ENCODE results near the gene TTLL6.

Gene TTLL6

GRCh38 chr17:48726916-48727286, 90.1 kb downstream of the TTLL6 start:
- H3F3A ChIP-seq (ENCODE audit: control insufficient read depth, insufficient read depth), result no peaks in the 10 kb centered on the region
- H3K9me3 ChIP-seq (ENCODE audit: control insufficient read depth, insufficient read depth, low read length), result no peaks in the 10 kb centered on the region
- no peak overlapping the region for H3K27ac ChIP-seq (ENCODE audit: low read depth, low read length)
- peaks cover 17% of the 10 kb centered on the region for H3K4me1 ChIP-seq (ENCODE audit: control insufficient read depth, low read length)
- TF ChIP-seq, protein P1, sequence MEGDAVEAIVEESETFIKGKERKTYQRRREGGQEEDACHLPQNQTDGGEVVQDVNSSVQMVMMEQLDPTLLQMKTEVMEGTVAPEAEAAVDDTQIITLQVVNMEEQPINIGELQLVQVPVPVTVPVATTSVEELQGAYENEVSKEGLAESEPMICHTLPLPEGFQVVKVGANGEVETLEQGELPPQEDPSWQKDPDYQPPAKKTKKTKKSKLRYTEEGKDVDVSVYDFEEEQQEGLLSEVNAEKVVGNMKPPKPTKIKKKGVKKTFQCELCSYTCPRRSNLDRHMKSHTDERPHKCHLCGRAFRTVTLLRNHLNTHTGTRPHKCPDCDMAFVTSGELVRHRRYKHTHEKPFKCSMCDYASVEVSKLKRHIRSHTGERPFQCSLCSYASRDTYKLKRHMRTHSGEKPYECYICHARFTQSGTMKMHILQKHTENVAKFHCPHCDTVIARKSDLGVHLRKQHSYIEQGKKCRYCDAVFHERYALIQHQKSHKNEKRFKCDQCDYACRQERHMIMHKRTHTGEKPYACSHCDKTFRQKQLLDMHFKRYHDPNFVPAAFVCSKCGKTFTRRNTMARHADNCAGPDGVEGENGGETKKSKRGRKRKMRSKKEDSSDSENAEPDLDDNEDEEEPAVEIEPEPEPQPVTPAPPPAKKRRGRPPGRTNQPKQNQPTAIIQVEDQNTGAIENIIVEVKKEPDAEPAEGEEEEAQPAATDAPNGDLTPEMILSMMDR (IDR thresholded peaks at IDR 0.05; ENCODE audit: low read depth, low read length, poor library complexity, severe bottlenecking), result no peak
- no peak for TF ChIP-seq EZH2phosphoT487 (IDR thresholded peaks at IDR 0.05; ENCODE audit: borderline replicate concordance, low read length)
- H3K4me3 ChIP-seq (ENCODE audit: low read length), result no peak overlapping the region
- H3K4me2 ChIP-seq (ENCODE audit: low read length), result no peak overlapping the region
- no peaks in the 10 kb centered on the region for H3K79me2 ChIP-seq (ENCODE audit: control insufficient read depth, low read length)
- peaks cover 82% of the 10 kb centered on the region for H3K27me3 ChIP-seq (ENCODE audit: control insufficient read depth, low read length)
- H3K9me2 ChIP-seq (replicated peaks; ENCODE audit: control insufficient read depth, low read length), result no peaks in the 10 kb centered on the region
- H4K20me1 ChIP-seq (ENCODE audit: control insufficient read depth, insufficient read depth, low read depth, low read length), result no peaks in the 10 kb centered on the region
- H3K36me3 ChIP-seq (ENCODE audit: control insufficient read depth, low read length), result no peaks in the 10 kb centered on the region

DNA sequence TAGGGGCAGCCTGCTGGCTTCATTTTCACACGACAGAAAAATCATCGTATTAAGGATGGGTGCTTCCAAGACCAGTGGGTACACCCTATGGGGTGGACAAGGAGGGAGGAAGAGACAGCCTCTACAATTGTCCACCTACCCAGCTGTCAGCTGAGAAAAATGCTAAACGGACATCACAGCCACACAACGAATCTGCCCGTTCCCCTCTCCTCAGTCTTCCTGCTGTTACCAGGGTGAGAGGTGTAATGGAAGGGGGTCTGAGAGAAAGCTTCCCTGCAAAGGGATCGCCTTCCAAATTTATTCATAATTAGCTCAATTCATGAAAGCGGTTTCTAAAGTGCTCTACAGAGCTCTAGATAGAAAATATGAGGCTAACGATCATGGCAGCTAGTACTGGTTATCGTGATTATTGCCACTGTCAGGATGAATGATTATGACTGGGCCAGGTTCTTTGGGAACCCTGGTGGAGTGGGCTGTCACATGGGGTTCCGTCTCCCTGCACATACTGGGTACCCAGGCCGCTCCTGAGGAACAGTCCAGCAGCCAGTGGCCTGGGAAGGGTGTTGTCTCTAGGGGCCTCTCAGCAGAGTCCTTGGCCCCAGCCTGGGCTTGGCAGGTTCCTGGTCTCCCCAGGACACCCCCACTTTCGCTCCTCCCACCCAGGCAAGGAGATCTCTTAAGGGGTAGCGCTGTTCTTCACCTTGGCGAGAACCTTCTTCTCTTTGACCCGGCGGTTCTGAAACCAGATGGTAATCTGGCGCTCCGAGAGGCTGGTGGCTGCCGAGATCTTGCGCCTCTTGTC, 90.7 kb downstream of the TTLL6 start:
- Histone ChIP-seq H3K4me2 (ENCODE audit: low read length) (no peak overlapping the region), H3K27ac (ENCODE audit: low read depth, low read length) (no peak overlapping the region), H3K4me3 (ENCODE audit: low read length) (no peak overlapping the region), H3K9me3 (ENCODE audit: control insufficient read depth, insufficient read depth, low read length) (no peaks in the 10 kb centered on the region), H3K9me2 (replicated peaks; ENCODE audit: control insufficient read depth, low read length) (no peaks in the 10 kb centered on the region), H3K4me1 (ENCODE audit: control insufficient read depth, low read length) (peaks cover 17% of the 10 kb centered on the region), H3K36me3 (ENCODE audit: control insufficient read depth, low read length) (no peaks in the 10 kb centered on the region), H4K20me1 (ENCODE audit: control insufficient read depth, insufficient read depth, low read depth, low read length) (no peaks in the 10 kb centered on the region), H3K79me2 (ENCODE audit: control insufficient read depth, low read length) (no peaks in the 10 kb centered on the region), H3F3A (ENCODE audit: control insufficient read depth, insufficient read depth) (no peaks in the 10 kb centered on the region), H3K27me3 (ENCODE audit: control insufficient read depth, low read length) (peaks cover 77% of the 10 kb centered on the region)
- TF ChIP-seq, protein P1 (IDR thresholded peaks at IDR 0.05; ENCODE audit: low read depth, low read length, poor library complexity, severe bottlenecking), result no peak
- TF ChIP-seq EZH2phosphoT487 (IDR thresholded peaks at IDR 0.05; ENCODE audit: borderline replicate concordance, low read length), result no peak

GRCh38 chr17:48725288-48726064, 91.6 kb downstream of the TTLL6 start:
- peaks cover 17% of the 10 kb centered on the region for H3K4me1 ChIP-seq (ENCODE audit: control insufficient read depth, low read length)
- TF ChIP-seq, protein P1 (IDR thresholded peaks at IDR 0.05; ENCODE audit: low read depth, low read length, poor library complexity, severe bottlenecking), result no peak
- TF ChIP-seq EZH2phosphoT487 (IDR thresholded peaks at IDR 0.05; ENCODE audit: borderline replicate concordance, low read length), result no peak; the same call in 1 of the 2 replicates
- H3K27ac ChIP-seq (ENCODE audit: low read depth, low read length), result no peak overlapping the region
- no peaks in the 10 kb centered on the region for H3K36me3 ChIP-seq (ENCODE audit: control insufficient read depth, low read length)
- no peaks in the 10 kb centered on the region for H3F3A ChIP-seq (ENCODE audit: control insufficient read depth, insufficient read depth)
- peaks cover 73% of the 10 kb centered on the region for H3K27me3 ChIP-seq (ENCODE audit: control insufficient read depth, low read length)
- H3K4me3 ChIP-seq (ENCODE audit: low read length), result no peak overlapping the region
- no peaks in the 10 kb centered on the region for H3K79me2 ChIP-seq (ENCODE audit: control insufficient read depth, low read length)
- no peak overlapping the region for H3K4me2 ChIP-seq (ENCODE audit: low read length)
- H3K9me2 ChIP-seq (replicated peaks; ENCODE audit: control insufficient read depth, low read length), result no peaks in the 10 kb centered on the region
- no peaks in the 10 kb centered on the region for H3K9me3 ChIP-seq (ENCODE audit: control insufficient read depth, insufficient read depth, low read length)
- H4K20me1 ChIP-seq (ENCODE audit: control insufficient read depth, insufficient read depth, low read depth, low read length), result no peaks in the 10 kb centered on the region

Measured in DOHH2 (cell line).